A549 (cell line): ENCODE results near the gene TBC1D16. TPM values are rescaled to one million over a fixed set of nuclear protein-coding genes. Genes with fewer than 3 reads are reported as not detected.
"Not testable (repeated sequence)": the region's sequence is repeated elsewhere in the genome, so short reads cannot be mapped to it uniquely, and the experiment has no call there.

ENCODE experiments used
- ATAC-seq, 2 experiments: fragments of 200-7000 bp in 1 of 2; fragments of >200 bp in 1 of 2; cut with Nextera tagmentation in 1 of 2; cut with Tn5 transposase in 1 of 2; 3 replicates each; pipeline versions ENCODE4 v1.8.0 to v1.9.1; 2018 to 2020; ENCODE audit warnings: mild to moderate bottlenecking in 1 of 2, moderate library complexity in 1 of 2
- CTCF ChIA-PET: fragments of 300-600 bp; sonication (Branson Sonifier 250); formaldehyde crosslinking; extraction: SDS; loops from one replicate; lab custom pipeline; 2021; ENCODE audit warnings: antibody characterized with exemption, inconsistent platforms; lab: Yijun Ruan, JAX
- POLR2A ChIA-PET: fragments of 350-600 bp; formaldehyde crosslinking; extraction: SDS; loops from one replicate; lab custom pipeline; 2021; ENCODE audit warnings: antibody characterized with exemption, inconsistent platforms; lab: Yijun Ruan, JAX
- DNase-seq, 2 experiments: peaks; one replicate each; pipeline versions ENCODE4 v3.0.0 to v3.0.0-alpha.2; 2011 to 2016; ENCODE audit warnings: low read depth in 1 of 2, low spot score in 1 of 2
- FAIRE-seq: peaks from 2 replicates; lab custom pipeline; 2011; peaks lifted over from hg19 to GRCh38; lab: Jason Lieb, UNC
- H3K27ac ChIP-seq, 2 experiments: fragments of >200 bp; sonication (Bioruptor Twin); formaldehyde crosslinking; 3 replicates each; pipeline ENCODE4 v1.5.1; 2016 to 2017
- H3K4me1 ChIP-seq: fragments of >200 bp; sonication (Bioruptor Twin); formaldehyde crosslinking; 3 replicates; pipeline ENCODE4 v1.6.1; 2016
- H3K4me2 ChIP-seq: fragments of >200 bp; sonication (Bioruptor Twin); formaldehyde crosslinking; 3 replicates; pipeline ENCODE4 v1.6.1; 2016
- H3K4me3 ChIP-seq: fragments of >200 bp; sonication (Bioruptor Twin); formaldehyde crosslinking; 3 replicates; pipeline ENCODE4 v1.5.1; 2016
- H3K9me3 ChIP-seq: fragments of >200 bp; sonication (Bioruptor Twin); formaldehyde crosslinking; 3 replicates; pipeline ENCODE4 v1.6.1; 2016
- CBX8 ChIP-seq: fragments of 200-600 bp; sonication (generic); IDR thresholded peaks from 2 replicates; pipeline ENCODE4 v1.6.1; 2016
- CEBPB ChIP-seq, 2 experiments: fragments of >200 bp in 1 of 2; sonication (Bioruptor Twin) in 1 of 2; formaldehyde crosslinking in 1 of 2; IDR thresholded peaks; 2 replicates each; pipeline ENCODE4 v1.6.1; 2012 to 2016
- CTCF ChIP-seq: fragments of >200 bp; sonication (Bioruptor Twin); formaldehyde crosslinking; IDR thresholded peaks from 3 replicates; pipeline ENCODE4 v1.5.1; 2016
- ESRRA ChIP-seq: fragments of 150-350 bp; IDR thresholded peaks from 2 replicates; pipeline ENCODE4 v1.6.1; 2014; ENCODE audit warnings: mild to moderate bottlenecking, low read length, borderline replicate concordance
- FOXS1 ChIP-seq: fragments of 250-450 bp; sonication (Bioruptor Pico); IDR thresholded peaks from 2 replicates; pipeline ENCODE4 v1.5.0; 2020; ENCODE audit warnings: mild to moderate bottlenecking, moderate library complexity
- HEYL ChIP-seq: fragments of 250-450 bp; sonication (Bioruptor Pico); IDR thresholded peaks from 2 replicates; pipeline ENCODE4 v1.8.0; 2021; ENCODE audit warnings: mild to moderate bottlenecking, moderate library complexity
- HMGXB4 ChIP-seq: fragments of 250-450 bp; sonication (Bioruptor Pico); IDR thresholded peaks from 2 replicates; pipeline ENCODE4 v1.5.0; 2021; ENCODE audit warnings: mild to moderate bottlenecking, moderate library complexity, borderline replicate concordance
- NPAS2 ChIP-seq: fragments of 250-450 bp; sonication (Bioruptor Pico); IDR thresholded peaks from 2 replicates; pipeline ENCODE4 v1.8.0; 2022; ENCODE audit warnings: mild to moderate bottlenecking, moderate library complexity, borderline replicate concordance
- NR3C1 ChIP-seq: fragments of >200 bp; sonication (Bioruptor Twin); formaldehyde crosslinking; IDR thresholded peaks from 3 replicates; pipeline ENCODE4 v1.6.1; 2017
- PHF8 ChIP-seq: fragments of 200-600 bp; sonication (generic); IDR thresholded peaks from 2 replicates; pipeline ENCODE4 v1.6.1; 2016; ENCODE audit warnings: low read depth, mild to moderate bottlenecking, antibody characterized with exemption, moderate library complexity, borderline replicate concordance
- RCOR1 ChIP-seq: fragments of 150-350 bp; IDR thresholded peaks from 2 replicates; pipeline ENCODE4 v1.6.1; 2014; ENCODE audit warnings: antibody characterized with exemption, low read length, low read depth
- RNF2 ChIP-seq: fragments of 200-600 bp; sonication (generic); IDR thresholded peaks from 2 replicates; pipeline ENCODE4 v1.6.1; 2016; ENCODE audit warnings: low read depth, mild to moderate bottlenecking, antibody characterized with exemption, moderate library complexity, borderline replicate concordance
- TP53 ChIP-seq: fragments of 250-450 bp; sonication (Bioruptor Pico); IDR thresholded peaks from 2 replicates; pipeline ENCODE4 v1.5.0; 2021; ENCODE audit warnings: mild to moderate bottlenecking, moderate library complexity
- USF2 ChIP-seq: fragments of 450-650 bp; IDR thresholded peaks from 2 replicates; pipeline ENCODE4 v1.6.1; 2014; ENCODE audit warnings: antibody characterized with exemption
- WGBS: methylation state at CpG from one replicate; pipeline ENCODE4 v1.1.6; 2017; ENCODE audit errors: missing lambda C conversion rate; 5-methylcytosine and 5-hydroxymethylcytosine counted together
- polyA plus RNA-seq, 4 experiments: library from polyadenylated mRNA; depleted of rRNA in 3 of 4; stranded (reverse); fragments of >200 nt; fragmentation: RNase III in 1 of 4; extraction: RNeasy Plus Mini Kit Qiagen cat#74134 plus additional on column Dnase treatment in 1 of 4; gene quantifications; 2 replicates in 3 of 4; 3 replicates in 1 of 4; pipeline ENCODE4 v1.2.3, GENCODE V29; 2011 to 2017
- TF ChIP-seq, protein P1 (sequence below): fragments of 250-450 bp; sonication (Bioruptor Pico); IDR thresholded peaks from 2 replicates; pipeline ENCODE4 v1.5.0; 2020; ENCODE audit warnings: low read depth, mild to moderate bottlenecking, moderate library complexity

TBC1D16 gene
- polyA plus RNA-seq, 2 of the 4 experiments (the other 2 are of a cell fraction) = 8.9 to 12.5 TPM

- FAIRE-seq (no peak), ATAC-seq (no peak)
- 50% methylated on average over 10 of the region's 10 CpGs for WGBS
Observed at GRCh38 chr17:79902146-79902791, 133.4 kb downstream of the TBC1D16 start.

GRCh38 chr17:79901131-79901530, 134.5 kb downstream of the TBC1D16 start:
- H3K9me3 ChIP-seq = peaks cover 9% of the 10 kb centered on the region
- CTCF ChIA-PET = interaction anchor here (1.0 to 5.1 kb wide), 7 partner anchors 9 to 112 kb away, joined by 3 to 22 read pairs (median 5); no protein-coding TSS in a partner anchor
- no peak overlapping the region for H3K4me3 ChIP-seq
- peaks cover 12% of the 10 kb centered on the region for H3K4me1 ChIP-seq
- ATAC-seq (peak in 1 of 2 experiments; percentile 16; a peak in 1 of 6 replicates), FAIRE-seq (no peak), DNase-seq (no peak)
- WGBS = 47% methylated on average over 6 of the region's 6 CpGs
- H3K27ac ChIP-seq = no peak overlapping the region
- H3K4me2 ChIP-seq = no peak overlapping the region
- TF ChIP-seq USF2 (no peak), FOXS1 (no peak), HMGXB4 (CRISPR knock-in tag) (no peak), RNF2 (no peak), HEYL (no peak), NR3C1 (no peak)
- POLR2A ChIA-PET = no interaction called here

More at GRCh38 chr17:79902146-79902791, 133.4 kb downstream of the TBC1D16 start:
- ChIA-PET POLR2A (no interaction called here), CTCF (interaction anchor here (1.0 to 5.1 kb wide), 6 partner anchors 11 to 113 kb away, joined by 3 to 22 read pairs (median 4); no protein-coding TSS in a partner anchor)
- TF ChIP-seq CEBPB (IDR thresholded peaks at IDR 0.05) = peak; percentile 20 to 27; a peak in 2 of 4 replicates
- no peak for TF ChIP-seq TP53 (CRISPR knock-in tag)
- Histone ChIP-seq H3K4me2 (no peak overlapping the region; the same call in 2 of the 3 replicates), H3K4me3 (no peak overlapping the region), H3K4me1 (peaks cover 13% of the 10 kb centered on the region), H3K27ac (no peak overlapping the region), H3K9me3 (peaks cover 9% of the 10 kb centered on the region)
- DNase-seq = no peak

- no peak overlapping the region for H3K27ac ChIP-seq
- FAIRE-seq = no peak
- ChIA-PET POLR2A (no interaction called here), CTCF (interaction anchor here (0.7 to 2.1 kb wide), 7 partner anchors 13 to 166 kb away, joined by 3 to 7 read pairs (median 4); partner anchors contain the start of gene CBX4)
- peaks cover 9% of the 10 kb centered on the region for H3K9me3 ChIP-seq
- DNase-seq = no peak
- peaks cover 3% of the 10 kb centered on the region; the same call in 1 of the 3 replicates for H3K4me1 ChIP-seq
- no peak overlapping the region for H3K4me3 ChIP-seq
- H3K4me2 ChIP-seq = no peak overlapping the region
- WGBS = 85% methylated on average over 4 of the region's 4 CpGs
- no peak for ATAC-seq
- TF ChIP-seq CBX8 (no peak), NPAS2 (CRISPR knock-in tag) (no peak), RCOR1 (no peak), PHF8 (no peak)
Observed at GRCh38 chr17:79899584-79899983, 136.1 kb downstream of the TBC1D16 start.

GRCh38 chr17:79897243-79898063, 138.2 kb downstream of the TBC1D16 start:
- TF ChIP-seq, protein P1, sequence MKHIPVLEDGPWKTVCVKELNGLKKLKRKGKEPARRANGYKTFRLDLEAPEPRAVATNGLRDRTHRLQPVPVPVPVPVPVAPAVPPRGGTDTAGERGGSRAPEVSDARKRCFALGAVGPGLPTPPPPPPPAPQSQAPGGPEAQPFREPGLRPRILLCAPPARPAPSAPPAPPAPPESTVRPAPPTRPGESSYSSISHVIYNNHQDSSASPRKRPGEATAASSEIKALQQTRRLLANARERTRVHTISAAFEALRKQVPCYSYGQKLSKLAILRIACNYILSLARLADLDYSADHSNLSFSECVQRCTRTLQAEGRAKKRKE = no peak
- no peak for TF ChIP-seq ESRRA
- TF ChIP-seq CEBPB (IDR thresholded peaks at IDR 0.05) = peak; percentile 68 to 79; a peak in 3 of 4 replicates
- no peak for TF ChIP-seq CTCF
- FAIRE-seq = no peak
- ATAC-seq = peak; percentile 59 to 60; a peak in 5 of 6 replicates
- Histone ChIP-seq H3K4me2 (no peak overlapping the region), H3K4me1 (peaks cover 3% of the 10 kb centered on the region; the same call in 1 of the 3 replicates), H3K9me3 (peaks cover 11% of the 10 kb centered on the region), H3K4me3 (no peak overlapping the region), H3K27ac (no peak overlapping the region)
- POLR2A ChIA-PET = no interaction called here
- CTCF ChIA-PET = interaction anchor here (1.0 to 2.3 kb wide), 2 partner anchors 53 to 86 kb away, joined by 3 to 5 read pairs; no protein-coding TSS in a partner anchor
- no peak for DNase-seq
- 44% methylated on average over 12 of the region's 12 CpGs for WGBS

GRCh38 chr17:79893457-79893856, 142.2 kb downstream of the TBC1D16 start:
- CTCF ChIA-PET = interaction anchor here (6.0 kb wide), 1 partner anchor 18 kb away, joined by 43 read pairs; no protein-coding TSS in a partner anchor
- FAIRE-seq, POLR2A ChIA-PET, H3K4me1 ChIP-seq, H3K4me2 ChIP-seq, DNase-seq, H3K9me3 ChIP-seq, ATAC-seq, H3K4me3 ChIP-seq, H3K27ac ChIP-seq: not testable (repeated sequence)
- WGBS = 22% methylated on average over 4 of the region's 4 CpGs
